Germinal center (tissue), 1 donor: ENCODE results near the gene TTYH1.

ENCODE experiments used
- DNase-seq: peaks from one replicate; pipeline ENCODE4 v3.0.0; 2012; ENCODE audit warnings: mixed read lengths, low spot score

TTYH1 gene

GRCh38 chr19:54481326-54481930 lies 66.2 kb downstream of the TTYH1 start:
- DNase-seq, result peak; percentile 54

DNA sequence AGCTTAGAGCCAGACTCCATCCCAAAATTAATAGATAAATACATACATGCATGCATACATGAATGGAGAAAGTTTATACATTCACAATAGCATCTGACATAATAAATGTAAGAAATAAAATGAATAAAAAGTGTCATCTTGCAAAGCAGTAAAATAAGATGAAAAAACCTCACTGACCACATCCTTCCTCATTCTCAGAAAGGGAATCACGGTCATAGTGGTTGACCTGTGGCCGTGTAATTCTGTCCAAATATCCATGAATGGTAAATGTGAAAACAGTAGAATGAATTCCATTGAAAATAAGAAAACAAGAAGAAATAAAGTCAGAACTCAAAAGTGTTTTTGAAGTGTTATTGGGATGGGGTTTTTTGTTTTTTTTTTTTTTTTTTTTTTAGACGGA lies 67.6 kb downstream of the TTYH1 start:
- DNase-seq, result no peak

DNA sequence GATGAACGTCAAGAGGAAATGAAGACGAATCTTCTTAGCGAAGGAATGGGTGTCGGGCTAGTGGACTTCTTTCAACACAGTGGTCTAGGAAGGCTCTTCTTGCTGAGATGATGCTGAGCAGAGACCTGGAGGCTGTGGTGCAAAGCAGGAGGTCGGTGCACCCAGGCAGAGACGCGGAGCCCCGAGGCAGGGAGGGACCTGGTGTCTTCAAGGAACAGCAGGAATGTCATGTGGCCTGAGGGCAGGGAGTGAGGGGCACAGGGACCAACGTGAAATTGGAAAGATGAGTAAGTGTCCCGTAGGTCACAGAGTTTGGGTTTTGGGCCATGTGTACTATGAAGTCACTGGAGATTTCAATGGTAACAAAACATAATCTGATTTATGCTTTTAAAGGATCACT lies 69.2 kb downstream of the TTYH1 start:
- DNase-seq, result no peak

DNA sequence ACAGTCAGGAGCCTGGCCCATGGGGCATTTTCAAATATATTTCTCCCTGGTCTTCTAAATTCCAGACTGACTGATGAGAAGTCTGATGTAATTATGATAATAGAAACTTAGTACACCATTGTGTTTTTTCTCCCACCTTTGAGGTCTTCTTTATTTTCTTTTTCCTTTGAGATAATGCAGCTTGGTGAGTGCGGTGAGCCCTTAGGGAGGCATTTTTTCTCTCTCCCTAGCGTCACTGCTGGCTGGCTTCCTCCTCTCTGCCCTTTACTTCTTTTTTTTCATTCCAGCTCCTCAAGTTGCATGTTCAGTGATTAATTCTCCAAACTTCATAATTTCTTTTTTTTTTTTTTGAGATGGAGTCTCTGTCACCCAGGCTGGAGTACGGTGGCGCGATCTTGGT lies 70.6 kb downstream of the TTYH1 start:
- no peak for DNase-seq
